Measurements from ENCODE around the gene STX8.
"Not testable (repeated sequence)": the region's sequence is repeated elsewhere in the genome, so short reads cannot be mapped to it uniquely, and the experiment has no call there.

STX8 gene

DNA sequence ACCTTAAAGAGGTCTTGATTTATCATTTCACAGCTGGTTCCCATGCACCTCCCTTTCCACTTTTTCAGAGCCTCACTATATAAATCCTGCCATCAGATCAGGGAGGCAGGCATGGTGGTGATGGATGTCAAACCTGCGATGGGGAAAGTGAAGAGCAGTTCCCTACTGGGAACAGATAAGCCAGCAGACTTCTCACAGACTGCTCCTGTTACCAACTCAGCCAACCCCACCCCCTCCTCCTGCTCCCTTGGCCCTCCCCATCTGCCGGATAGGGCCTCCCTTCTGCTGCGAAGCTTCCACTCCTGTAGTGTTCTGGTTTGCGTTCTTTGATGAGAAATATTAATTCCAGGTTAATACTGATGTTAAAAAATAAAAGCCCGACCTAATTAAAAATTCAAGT, 232.1 kb downstream of the STX8 start:
- DNase-seq (ENCODE audit: low read depth in 3 of 3) = no peak

DNA sequence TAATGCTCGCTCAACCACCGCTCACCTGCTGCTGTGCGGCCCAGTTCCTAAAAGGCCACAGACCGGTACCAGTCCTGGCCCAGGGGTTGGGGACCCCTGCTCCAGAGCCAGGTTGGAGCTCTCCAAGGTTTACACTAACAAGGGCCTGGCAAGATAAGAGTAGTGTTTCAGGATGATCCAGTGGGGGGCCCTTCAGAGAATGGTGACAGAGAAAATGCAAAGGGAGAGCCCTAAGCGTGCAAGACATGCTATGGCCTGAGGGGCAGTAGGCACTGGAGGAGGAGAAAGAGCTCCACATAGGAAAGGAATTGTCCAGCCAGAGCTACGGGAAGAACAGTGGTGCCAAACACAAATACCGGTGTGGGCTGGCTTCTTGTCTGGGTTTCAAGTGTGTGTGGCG, 233.4 kb downstream of the STX8 start:
- DNase-seq (ENCODE audit: low read depth in 3 of 3) = no peak

DNA sequence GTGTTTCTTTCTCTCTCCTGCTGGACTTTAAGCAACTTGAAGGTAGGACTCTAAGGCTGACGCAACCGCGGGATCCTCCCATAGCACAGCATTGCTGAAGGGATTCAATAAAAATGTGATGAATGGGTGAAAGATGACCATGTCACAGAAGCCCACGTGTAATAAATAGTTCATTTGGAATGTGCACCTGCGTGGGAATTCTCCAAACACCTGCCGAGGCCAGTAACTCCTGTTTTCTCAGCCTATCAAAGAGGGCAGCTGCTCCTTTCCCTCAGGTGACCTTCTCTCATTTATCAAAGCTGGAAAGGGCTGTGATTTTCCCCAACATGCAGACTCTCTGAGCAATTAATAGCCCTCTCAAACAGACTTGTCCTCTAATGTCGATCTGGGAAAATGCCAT, 235.7 kb downstream of the STX8 start:
- no peak for DNase-seq (ENCODE audit: low read depth in 3 of 3)

DNA sequence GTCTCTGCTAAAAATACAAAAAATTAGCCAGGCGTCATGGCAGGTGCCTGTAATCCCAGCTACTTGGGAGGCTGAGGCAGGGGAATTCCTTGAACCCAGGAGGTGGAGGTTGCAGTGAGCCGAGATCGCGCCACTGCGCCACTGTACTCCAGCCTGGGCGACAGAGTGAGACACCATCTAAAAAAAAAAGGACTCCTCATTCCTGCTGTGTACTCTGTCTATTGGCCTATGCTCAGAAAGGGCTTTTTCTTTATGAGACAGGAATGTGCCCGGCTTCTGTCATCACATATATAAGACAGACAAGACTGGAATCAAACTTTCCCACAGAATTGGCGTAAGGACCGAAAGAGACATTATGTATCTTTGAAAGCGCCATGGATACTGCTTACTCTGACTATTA, 236.1 kb downstream of the STX8 start:
- DNase-seq (ENCODE audit: low read depth in 3 of 3) = not testable (repeated sequence)

DNA sequence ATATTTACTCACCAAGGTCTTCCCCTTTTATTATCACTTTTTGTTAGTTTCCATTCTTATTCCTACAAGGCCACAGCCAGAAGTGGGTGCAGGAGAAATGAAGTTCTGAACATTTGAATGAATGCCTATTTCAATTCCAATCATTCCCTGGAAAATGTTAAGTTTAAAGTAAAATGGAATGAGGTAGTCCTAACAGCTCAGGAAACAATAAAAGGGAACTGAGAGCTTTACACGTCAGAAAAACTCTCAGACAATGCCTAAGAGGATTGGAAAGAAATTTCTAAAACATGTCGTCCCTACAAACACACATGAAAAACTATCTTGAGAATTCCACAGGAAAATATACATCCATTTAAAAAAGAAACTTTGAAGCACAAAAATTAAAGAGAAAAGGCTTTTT, 238.8 kb downstream of the STX8 start:
- DNase-seq (ENCODE audit: low read depth in 3 of 3) = no peak

DNA sequence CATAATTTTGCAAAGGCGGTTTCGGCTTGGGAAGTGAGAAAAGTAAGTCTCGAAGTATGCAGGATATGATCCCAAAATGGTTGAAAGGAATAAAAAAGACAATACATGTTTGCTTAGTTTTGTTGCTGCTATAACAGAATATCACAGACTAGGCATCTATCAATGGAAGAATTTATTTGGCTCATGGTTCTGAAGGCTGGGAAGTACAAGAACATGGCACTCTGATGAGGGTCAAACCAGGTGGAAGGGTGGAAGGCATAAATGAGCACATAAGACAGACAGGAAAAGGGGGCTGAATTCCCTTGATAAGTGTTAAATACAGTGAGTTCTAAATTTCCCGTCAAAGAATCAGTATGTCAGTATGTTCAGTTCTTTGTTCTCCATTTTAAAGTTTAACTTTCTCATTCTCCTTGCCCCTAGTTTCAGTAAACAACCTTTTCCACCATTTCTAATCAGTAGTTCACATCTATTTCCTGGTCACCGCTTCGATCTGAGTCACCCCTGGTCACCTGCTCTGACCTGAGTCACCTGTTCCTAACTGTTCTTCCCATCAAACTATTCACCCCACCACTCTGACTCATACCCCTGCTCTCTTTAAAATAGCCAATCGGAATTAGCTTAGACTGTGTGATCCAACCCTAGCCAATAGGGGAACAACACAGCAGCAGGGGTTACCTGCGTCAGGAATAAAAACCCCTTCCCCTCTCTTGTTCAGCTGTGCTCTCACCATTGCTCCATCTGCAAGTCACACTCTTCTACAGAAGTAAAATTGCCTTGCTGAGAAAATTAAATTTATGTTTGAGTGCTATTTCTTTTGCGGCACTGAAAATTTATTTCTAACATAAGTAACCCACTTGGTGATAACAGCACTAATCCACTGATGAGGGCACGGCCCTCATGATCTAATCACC, 240.8 kb downstream of the STX8 start:
- no peak for DNase-seq (ENCODE audit: low read depth in 3 of 3)

DNA sequence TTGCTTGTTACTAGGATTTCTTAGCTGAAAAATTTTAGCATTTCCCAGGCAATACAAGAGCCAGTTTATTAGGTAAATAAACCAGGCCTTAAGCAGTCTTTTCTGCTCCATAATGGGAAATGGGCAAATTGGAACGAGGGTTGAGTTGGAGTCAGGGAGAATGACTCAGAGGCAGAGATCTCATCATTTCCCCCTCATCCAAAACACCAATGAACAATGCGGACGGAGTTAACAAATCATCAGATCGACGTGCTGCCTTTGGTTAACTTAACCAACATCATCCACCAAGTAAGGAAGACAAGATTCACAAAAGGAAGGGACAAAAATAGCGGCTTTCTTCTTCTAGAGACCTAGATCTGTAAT, 243.5 kb downstream of the STX8 start:
- no peak for DNase-seq (ENCODE audit: low read depth in 3 of 3)

DNA sequence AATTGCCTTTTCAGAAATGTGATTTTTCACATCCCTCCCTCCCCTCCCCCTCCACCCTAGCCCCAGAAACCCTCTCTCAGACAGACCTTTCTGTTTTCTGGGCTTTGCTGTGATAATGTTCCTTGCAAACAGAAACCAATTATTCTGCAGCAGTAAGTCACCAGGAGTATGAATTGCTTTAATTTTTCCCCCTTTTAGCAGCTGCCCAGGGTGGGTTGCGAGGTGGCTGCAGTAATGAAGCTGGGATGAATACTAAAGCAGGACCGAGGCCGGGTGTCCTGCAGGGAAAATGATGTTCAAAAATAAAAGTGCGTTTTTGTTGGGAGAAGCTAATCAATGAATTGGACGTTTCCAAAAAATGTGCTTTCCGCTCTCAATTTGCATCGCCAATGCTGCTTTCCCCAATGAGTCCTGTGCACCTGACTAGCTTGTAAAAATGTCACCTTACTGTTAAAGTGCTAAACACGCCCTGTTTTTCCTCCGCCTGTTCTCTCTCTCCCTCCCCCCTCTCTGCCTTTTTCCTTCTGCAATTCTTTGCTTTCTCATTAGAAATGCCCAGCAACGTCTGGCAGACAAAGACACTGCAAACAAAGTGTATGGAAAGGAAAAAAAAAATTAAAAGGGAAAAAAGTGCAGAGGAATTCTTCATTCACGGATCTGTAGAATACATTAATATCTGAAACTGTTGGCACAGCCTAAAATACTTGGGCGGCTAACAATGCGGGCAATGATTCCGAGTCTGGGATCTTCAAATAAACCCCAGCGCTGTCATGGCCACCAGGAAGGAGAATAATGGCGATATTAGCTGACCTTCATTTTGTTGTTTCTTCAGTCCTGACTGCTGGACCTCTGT, 244.1 kb downstream of the STX8 start:
- DNase-seq (ENCODE audit: low read depth in 3 of 3) = no peak

DNA sequence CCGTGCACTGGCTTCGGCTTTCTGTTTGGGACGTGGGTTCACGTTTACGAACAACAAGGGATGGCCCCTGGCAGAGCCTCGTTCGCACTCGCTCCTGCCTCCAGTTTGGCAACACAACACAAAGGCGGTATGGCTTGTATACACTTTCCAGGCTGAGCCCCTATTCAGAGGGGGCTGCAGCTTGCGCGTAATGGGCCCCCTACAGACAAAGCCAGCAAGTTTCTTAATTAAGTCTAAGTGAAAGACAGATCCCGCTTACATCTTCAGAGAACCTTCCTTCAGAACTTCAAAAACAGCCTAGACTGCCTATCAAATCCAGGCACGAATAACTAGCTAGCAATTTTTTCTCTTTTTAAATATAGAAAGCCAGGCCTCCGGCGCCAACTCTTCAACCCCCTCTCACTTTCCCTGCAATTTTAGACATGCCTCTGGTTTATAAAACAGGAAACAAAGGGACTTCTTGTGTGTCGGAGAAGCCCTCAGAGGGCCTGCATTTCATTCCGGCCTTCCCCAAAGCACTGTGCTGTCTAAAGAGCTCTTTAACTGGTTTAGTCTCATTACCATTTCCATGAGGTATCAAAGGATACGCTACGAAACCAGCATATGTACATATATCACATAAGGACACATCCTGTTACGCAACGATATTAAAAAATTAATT, 244.9 kb downstream of the STX8 start:
- DNase-seq (ENCODE audit: low read depth in 3 of 3) = no peak

DNA sequence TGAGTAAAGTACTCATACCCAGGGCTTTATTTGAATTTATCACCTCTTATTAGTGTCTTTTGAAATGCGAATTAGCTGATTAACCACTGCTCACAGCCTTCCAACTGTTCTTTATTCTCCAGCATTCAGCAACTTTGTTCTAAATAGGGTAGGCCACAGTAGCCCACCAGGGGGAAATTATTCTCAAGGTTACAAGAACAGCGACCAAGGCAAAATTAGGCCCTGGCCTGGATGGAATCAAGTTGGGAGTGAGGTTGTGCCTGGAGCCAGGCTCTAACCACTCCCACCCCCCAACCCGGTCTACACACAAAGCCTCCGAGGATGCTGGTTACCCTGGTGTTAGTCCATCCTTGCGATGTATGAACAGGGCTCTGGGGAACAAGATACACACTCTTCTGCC, 245.5 kb downstream of the STX8 start:
- no peak for DNase-seq (ENCODE audit: low read depth in 3 of 3)

DNA sequence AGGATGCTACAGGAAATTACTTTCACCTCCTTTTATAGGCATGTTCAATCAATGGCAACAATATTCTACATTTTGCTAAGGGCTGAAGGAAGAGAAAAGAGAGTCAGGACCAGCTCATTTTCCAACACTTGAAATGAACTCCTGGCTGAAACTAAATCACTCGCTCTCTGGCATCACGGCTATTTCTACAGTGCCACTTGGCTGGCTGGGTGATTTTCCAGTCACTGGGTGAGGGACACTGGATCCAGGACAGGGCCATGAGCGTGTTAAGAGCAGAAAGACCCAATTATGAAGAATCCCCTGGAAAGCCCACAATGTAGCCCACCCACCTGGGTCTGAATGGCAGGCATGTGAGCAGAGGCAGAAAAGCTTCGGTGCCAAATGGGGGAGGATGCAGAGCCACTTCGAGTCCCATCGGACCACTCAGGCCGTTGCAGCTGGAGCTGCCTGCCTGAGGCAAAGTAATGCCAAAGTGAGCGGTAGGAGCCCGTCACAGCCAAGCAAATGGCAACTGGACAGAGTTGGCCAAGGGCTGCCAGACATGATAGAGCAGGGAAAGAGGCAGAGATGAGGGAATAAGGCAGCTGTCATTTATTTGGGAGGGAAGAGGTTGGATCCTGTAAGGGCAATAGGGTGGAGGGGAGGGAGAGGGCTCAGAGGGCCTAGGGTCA, 246.2 kb downstream of the STX8 start:
- DNase-seq (ENCODE audit: low read depth in 3 of 3) = no peak

DNA sequence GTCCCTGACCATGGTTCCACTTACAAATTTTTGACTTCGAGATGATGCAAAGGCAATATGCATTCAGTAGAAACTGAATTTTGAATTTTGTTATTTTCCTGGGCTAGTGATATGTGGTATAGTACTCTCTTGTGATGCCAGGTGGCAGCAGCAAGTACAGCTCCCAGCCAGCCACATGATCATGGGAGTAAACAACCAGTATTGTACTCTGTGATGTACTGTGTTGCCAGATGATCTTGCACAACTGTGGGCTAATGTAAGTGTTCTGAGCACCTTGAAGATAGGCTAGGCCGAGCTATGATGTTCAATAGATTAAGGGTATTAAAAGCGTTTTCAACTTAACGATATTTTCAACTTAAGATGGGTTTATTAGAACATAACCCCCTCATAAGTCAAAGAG, 250.8 kb downstream of the STX8 start:
- no peak for DNase-seq (ENCODE audit: low read depth in 3 of 3)

DNA sequence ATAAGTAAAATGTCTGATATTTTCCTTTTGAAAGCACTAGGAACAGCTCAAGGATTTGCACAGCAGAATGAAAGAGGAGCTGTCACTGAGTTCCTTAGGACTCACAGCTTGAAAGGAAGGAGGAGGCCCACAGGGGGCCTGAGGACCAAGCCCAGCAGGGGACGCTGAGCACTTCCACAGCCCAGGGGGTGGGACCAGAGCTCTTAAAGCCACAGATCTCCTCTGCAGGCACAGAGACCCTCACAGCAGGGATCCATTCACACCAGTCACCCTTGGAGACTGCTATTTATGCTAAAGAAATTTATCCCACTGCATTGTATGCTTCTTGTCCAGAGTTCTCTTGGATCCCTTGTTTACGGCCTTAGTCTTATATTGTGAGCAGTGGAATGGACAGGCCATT, 253.3 kb downstream of the STX8 start:
- no peak for DNase-seq (ENCODE audit: low read depth in 3 of 3)

DNA sequence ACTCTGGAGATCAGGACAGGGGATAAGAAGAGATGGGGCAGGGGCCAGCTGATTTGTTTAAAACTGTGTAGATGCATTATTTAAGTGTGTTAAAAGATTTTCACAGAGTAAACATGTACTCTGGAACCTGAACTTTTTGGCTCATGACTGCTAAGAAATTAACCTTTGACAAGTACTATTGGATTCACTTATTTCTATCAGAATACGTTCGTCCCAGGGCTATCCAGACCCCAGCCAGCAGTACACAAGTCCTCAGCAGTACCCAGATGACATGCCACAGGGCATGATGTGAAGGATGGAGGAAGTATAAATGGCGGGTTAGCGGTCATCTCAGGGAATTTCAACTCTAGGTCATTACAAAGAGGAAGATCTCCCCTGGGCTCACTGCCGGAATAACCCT, 253.7 kb downstream of the STX8 start:
- no peak for DNase-seq (ENCODE audit: low read depth in 3 of 3)

DNA sequence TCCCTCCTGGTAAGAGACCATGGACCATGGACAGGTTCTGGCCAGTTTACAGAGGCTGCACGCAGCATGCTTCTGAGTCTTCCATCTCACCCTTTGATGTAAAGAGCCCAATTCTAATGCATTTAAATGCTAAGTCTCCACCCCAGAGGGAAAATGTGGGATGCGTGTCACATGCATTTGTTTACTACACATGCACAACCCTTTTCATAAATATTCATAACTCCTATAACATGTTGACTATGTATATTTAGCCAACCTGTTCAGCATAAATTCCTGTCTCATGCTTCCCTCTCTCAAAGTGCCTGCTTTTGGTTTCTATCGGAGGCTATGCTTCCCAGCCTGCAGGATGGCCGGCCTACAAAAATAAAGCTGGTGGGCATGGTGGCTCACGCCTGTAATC, 260.3 kb downstream of the STX8 start:
- DNase-seq (ENCODE audit: low read depth in 3 of 3) = no peak

DNA sequence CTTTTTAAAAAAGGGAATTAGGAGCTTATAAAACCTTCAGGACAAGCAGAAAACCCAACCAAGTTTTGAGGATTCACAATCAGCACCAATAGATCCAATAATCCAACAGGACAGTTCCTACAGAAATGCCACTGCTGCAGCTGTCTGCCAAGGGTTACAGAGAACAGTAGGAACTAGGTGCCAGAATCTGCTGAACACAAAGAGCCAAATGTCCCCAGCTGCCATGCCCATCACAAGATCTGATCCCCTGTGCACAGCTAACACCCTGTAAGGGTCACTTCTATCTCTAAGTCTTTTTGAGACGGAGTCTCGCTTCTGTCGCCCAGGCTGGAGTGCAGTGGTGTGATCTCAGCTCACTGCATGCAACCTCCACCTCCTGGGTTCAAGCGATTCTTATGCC, 262.3 kb downstream of the STX8 start:
- DNase-seq (ENCODE audit: low read depth in 3 of 3) = no peak

DNA sequence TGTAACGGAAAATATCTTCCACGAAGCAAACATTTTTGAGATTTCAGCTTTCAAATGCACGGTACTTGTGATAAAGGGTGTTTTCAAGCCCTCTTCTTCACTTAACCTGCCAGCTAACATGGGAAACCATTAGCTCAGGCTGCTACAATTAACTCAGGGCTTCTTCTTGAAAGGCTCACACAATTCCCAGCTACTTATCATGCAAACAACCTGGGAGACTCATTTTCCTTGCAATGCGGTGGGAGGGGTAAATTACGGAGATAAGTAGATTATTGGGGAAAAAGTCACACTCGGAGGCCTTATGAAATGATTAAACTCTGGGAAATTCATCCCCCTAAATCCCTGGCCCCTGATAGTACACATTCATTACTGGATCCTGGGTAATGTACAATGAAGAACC, 266.4 kb downstream of the STX8 start:
- no peak for DNase-seq (ENCODE audit: low read depth in 3 of 3)

DNA sequence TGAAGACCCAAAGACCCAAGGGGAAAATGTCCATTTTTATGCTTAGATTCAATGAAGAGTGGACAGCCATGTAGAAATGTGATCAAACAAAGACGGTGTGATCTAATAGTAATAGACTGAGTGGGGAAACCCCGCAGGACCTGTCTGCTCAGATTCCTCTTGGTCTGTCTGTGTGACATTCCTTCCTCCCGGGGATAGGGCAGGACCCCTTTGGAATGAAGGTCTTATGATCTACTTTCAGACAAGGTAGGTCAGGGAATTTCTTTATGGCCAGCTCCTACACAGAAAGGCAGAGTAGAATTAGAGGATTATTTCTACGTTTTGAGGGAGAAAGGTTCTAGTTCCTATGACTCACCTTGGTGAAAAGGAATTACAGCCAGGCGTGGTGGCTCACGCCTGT, 267.6 kb downstream of the STX8 start:
- no peak for DNase-seq (ENCODE audit: low read depth in 3 of 3)

DNA sequence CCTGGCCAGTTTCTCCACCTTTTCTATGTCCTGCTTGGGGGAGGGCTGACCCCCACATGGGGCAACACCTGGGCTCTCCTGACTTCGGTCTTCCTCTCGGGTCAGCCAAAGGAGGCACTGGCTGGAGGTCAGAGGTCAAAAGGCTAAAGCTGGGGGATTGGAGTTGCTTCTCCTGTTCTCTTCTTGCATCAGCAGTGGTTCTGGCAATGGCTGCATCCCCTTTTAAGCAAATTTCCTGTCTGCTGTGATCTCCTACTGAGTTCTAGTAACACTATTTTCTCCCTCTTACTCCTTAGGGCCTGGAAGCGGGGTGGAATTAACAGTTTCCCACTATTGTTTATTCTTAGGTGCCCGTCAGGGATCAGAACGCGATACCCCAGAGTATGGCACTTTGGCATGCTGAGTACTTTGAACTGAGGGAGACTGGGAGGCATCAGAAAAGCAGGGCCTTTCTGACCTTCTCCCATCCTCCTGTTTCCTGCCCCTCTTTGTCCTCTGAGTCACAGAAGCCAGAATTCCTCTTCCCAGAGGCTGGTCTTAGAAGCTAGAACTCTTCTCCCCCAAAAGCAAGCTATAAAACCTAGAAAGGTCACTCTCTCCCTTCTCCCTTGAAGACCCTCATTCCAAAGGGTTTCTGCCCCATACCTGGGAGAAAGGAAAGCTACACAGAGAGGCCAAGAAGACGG, 268.2 kb downstream of the STX8 start:
- no peak for DNase-seq (ENCODE audit: low read depth in 3 of 3)

DNA sequence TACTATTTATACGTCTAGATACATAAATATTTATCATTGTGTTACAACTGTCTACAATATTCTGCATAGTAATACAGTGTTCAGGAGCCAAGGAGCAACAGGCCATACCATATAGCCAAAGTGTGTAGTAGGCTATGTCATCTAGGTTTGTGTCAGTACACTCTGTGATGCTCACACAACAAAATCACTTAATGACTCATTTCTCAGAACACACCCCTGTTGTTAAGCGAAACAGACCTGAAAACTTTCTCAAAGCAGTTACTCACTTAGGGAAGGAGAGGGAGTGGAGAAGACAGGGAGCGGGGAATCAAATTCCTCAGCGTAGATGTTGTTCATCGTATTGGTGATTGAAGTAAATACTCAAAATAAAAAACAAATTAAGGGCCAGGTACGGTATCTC, 269.5 kb downstream of the STX8 start:
- no peak for DNase-seq (ENCODE audit: low read depth in 3 of 3)

DNA sequence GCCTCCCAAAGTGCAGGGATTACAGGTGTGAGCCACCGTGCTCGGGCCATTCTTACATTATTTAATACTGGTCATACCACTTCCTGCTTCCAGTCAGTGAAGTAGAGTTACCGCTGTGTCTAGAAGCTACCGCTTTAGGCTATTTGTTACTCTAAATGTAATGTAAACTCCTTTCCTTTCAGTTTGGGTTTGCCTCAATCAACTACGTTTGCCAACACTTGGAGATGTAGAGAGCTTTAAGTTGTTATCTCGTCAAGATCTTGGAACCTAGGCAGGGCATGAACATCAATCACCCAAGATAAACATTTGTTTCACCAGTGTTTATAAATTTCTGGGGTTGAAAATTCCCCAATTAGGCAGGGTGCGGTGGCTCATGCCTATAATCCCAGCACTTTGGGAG, 275.9 kb downstream of the STX8 start:
- DNase-seq (ENCODE audit: low read depth in 3 of 3) = no peak
